HCT116 (cell line): Measurements from ENCODE around the gene FHDC1. TPM values are rescaled to one million over a fixed set of nuclear protein-coding genes. Genes with fewer than 3 reads are reported as not detected.

Experiments used
- ATAC-seq: fragments of 200-7000 bp; cut with Tn5 transposase; 2 replicates; pipeline ENCODE4 v1.9.1; 2020; ENCODE audit warnings: mild to moderate bottlenecking, moderate library complexity
- BruUV-seq: library from RNA; stranded (reverse); fragments of 400-500 nt; replicated peaks from 2 replicates; lab custom pipeline; 2021; lab: Mats Ljungman, UMichigan
- CTCF ChIA-PET: fragments of 300-600 bp; sonication (Branson Sonifier 250); formaldehyde crosslinking; loops from one replicate; lab custom pipeline; 2021; ENCODE audit warnings: antibody characterized with exemption; lab: Charles Lee
- POLR2A ChIA-PET: fragments of 300-600, 350-600 bp; sonication (Branson Sonifier 250); formaldehyde crosslinking; loops from one replicate; lab custom pipeline; 2021; ENCODE audit warnings: antibody characterized with exemption; lab: Charles Lee
- RAD21 ChIA-PET, 2 experiments: fragments of 300-600 bp; sonication (Branson Sonifier 250); formaldehyde crosslinking; loops; one replicate each; lab custom pipeline; 2023; ENCODE audit warnings: low total read pairs in 2 of 2; ENCODE audit not compliant: uncharacterized antibody in 2 of 2, unreplicated experiment in 2 of 2, low non-redundant PET in 1 of 2; lab: Charles Lee
- DNase-seq: peaks from one replicate; pipeline ENCODE4 v3.0.0-alpha.2; 2010; ENCODE audit warnings: low read depth, low spot score
- H2AFZ ChIP-seq: fragments of 200-600 bp; shearing (Covaris generic), sonication (generic); 2 replicates; pipeline ENCODE4 v1.6.1; 2017; ENCODE audit warnings: low read depth, mixed run types, mixed read lengths, antibody characterized with exemption, low read length; ENCODE audit not compliant: poor library complexity, severe bottlenecking
- H3K27ac ChIP-seq: 2 replicates; pipeline ENCODE4 v1.5.1; 2012; ENCODE audit warnings: low read depth, low read length
- H3K27me3 ChIP-seq: fragments of 200-600 bp; sonication (generic); 2 replicates; pipeline ENCODE4 v1.6.1; 2016; ENCODE audit warnings: mixed run types, low read length, mixed read lengths; ENCODE audit not compliant: insufficient read depth
- H3K36me3 ChIP-seq, 2 experiments: fragments of 200-500 bp in 1 of 2; fragments of 200-600 bp in 1 of 2; sonication (Bioruptor generic) in 1 of 2; sonication (generic) in 1 of 2; 2 replicates each; pipeline versions ENCODE4 v1.5.1 to v1.6.1; 2014 to 2016; ENCODE audit warnings: low read length in 2 of 2, inconsistent platforms in 1 of 2, mixed read lengths in 1 of 2, mixed run types in 1 of 2; ENCODE audit not compliant: insufficient read depth in 2 of 2, control insufficient read depth in 1 of 2
- H3K4me1 ChIP-seq, 2 experiments: fragments of 200-600 bp in 1 of 2; sonication (generic) in 1 of 2; 2 replicates each; pipeline versions ENCODE4 v1.5.1 to v1.6.1; 2012 to 2017; ENCODE audit warnings: low read length in 2 of 2, inconsistent platforms in 1 of 2, mild to moderate bottlenecking in 1 of 2, mixed read lengths in 1 of 2, mixed run types in 1 of 2, moderate library complexity in 1 of 2; ENCODE audit not compliant: insufficient read depth in 2 of 2, control insufficient read depth in 1 of 2
- H3K4me2 ChIP-seq: fragments of 200-600 bp; sonication (generic); 2 replicates; pipeline ENCODE4 v1.6.1; 2017; ENCODE audit warnings: mixed run types, low read length, mixed read lengths
- H3K4me3 ChIP-seq, 2 experiments: fragments of 200-600 bp in 1 of 2; sonication (generic) in 1 of 2; replicated peaks in 1 of 2; 2 replicates each; pipeline ENCODE4 v1.5.1; 2011 to 2016; ENCODE audit warnings: low read length in 2 of 2, control low read depth in 1 of 2, low read depth in 1 of 2, mild to moderate bottlenecking in 1 of 2, mixed read lengths in 1 of 2, mixed run types in 1 of 2
- H3K79me2 ChIP-seq: fragments of 200-600 bp; sonication (generic); 2 replicates; pipeline ENCODE4 v1.6.1; 2017; ENCODE audit warnings: mild to moderate bottlenecking, mixed run types, low read length, moderate library complexity, mixed read lengths; ENCODE audit not compliant: insufficient read depth
- H3K9ac ChIP-seq: fragments of 200-600 bp; sonication (generic); 2 replicates; pipeline ENCODE4 v1.6.1; 2016; ENCODE audit warnings: low read length, mixed read lengths
- H3K9me2 ChIP-seq: fragments of 200-600 bp; sonication (generic), shearing (Covaris generic); 2 replicates; pipeline ENCODE4 v1.6.1; 2017; ENCODE audit warnings: mixed run types, mild to moderate bottlenecking, moderate library complexity; ENCODE audit not compliant: insufficient read depth
- H3K9me3 ChIP-seq, 2 experiments: fragments of 200-500 bp in 1 of 2; fragments of 200-600 bp in 1 of 2; sonication (Bioruptor generic) in 1 of 2; sonication (generic) in 1 of 2; 2 replicates each; pipeline ENCODE4 v1.6.1; 2014 to 2017; ENCODE audit warnings: low read length in 2 of 2, mixed read lengths in 2 of 2, inconsistent platforms in 1 of 2, low read depth in 1 of 2, mild to moderate bottlenecking in 1 of 2, mixed run types in 1 of 2, moderate library complexity in 1 of 2; ENCODE audit not compliant: control insufficient read depth in 1 of 2, insufficient read depth in 1 of 2
- H4K20me1 ChIP-seq: fragments of 200-600 bp; sonication (generic), shearing (Covaris generic); 2 replicates; pipeline ENCODE4 v1.6.1; 2017; ENCODE audit warnings: mixed run types, mild to moderate bottlenecking, moderate library complexity; ENCODE audit not compliant: insufficient read depth
- CBX3 ChIP-seq: IDR thresholded peaks from 2 replicates; pipeline ENCODE4 v1.6.1; 2012; ENCODE audit warnings: low read depth
- CTCF ChIP-seq, 3 experiments: fragments of 200-600 bp in 1 of 3; sonication (generic) in 1 of 3; IDR thresholded peaks in 2 of 3; conservative IDR thresholded peaks in 1 of 3; 2 replicates each; pipeline ENCODE4 v1.5.1; 2012 to 2017; ENCODE audit warnings: low read depth in 2 of 3, low read length in 2 of 3, antibody characterized with exemption in 1 of 3, borderline replicate concordance in 1 of 3, control low read depth in 1 of 3, mild to moderate bottlenecking in 1 of 3, mixed read lengths in 1 of 3, mixed run types in 1 of 3, moderate library complexity in 1 of 3; ENCODE audit not compliant: insufficient read depth in 1 of 3
- EGR1 ChIP-seq: IDR thresholded peaks from 2 replicates; pipeline ENCODE4 v1.6.1; 2012; ENCODE audit warnings: low read depth
- ELF1 ChIP-seq: IDR thresholded peaks from 2 replicates; pipeline ENCODE4 v1.6.1; 2012; ENCODE audit warnings: low read depth, borderline replicate concordance
- EZH2 ChIP-seq: fragments of 200-600 bp; sonication (generic); IDR thresholded peaks from 2 replicates; pipeline ENCODE4 v1.6.1; 2017; ENCODE audit warnings: antibody characterized with exemption, mixed run types
- EZH2phosphoT487 ChIP-seq: fragments of 200-600 bp; IDR thresholded peaks from 2 replicates; pipeline ENCODE4 v1.6.1; 2018; ENCODE audit warnings: antibody characterized with exemption, borderline replicate concordance
- FOSL1 ChIP-seq: IDR thresholded peaks from 2 replicates; pipeline ENCODE4 v1.6.1; 2012; ENCODE audit warnings: low read depth
- JUND ChIP-seq: IDR thresholded peaks from 2 replicates; pipeline ENCODE4 v1.6.1; 2012
- MAX ChIP-seq: IDR thresholded peaks from 2 replicates; pipeline ENCODE4 v1.6.1; 2012
- POLR2A ChIP-seq: IDR thresholded peaks from 2 replicates; pipeline ENCODE4 v1.7.0; 2011; ENCODE audit warnings: borderline replicate concordance; ENCODE audit not compliant: insufficient read depth, insufficient read length; ENCODE audit errors: extremely low read depth
- SP1 ChIP-seq: IDR thresholded peaks from 2 replicates; pipeline ENCODE4 v1.6.1; 2012; ENCODE audit warnings: low read depth
- SRF ChIP-seq: IDR thresholded peaks from 2 replicates; pipeline ENCODE4 v1.6.1; 2012; ENCODE audit warnings: low read depth
- TCF7L2 ChIP-seq: IDR thresholded peaks from 2 replicates; pipeline ENCODE4 v1.7.0; 2011; ENCODE audit warnings: borderline replicate concordance, inconsistent platforms; ENCODE audit not compliant: insufficient read depth, insufficient read length; ENCODE audit errors: extremely low read depth
- YY1 ChIP-seq: IDR thresholded peaks from 2 replicates; pipeline ENCODE4 v1.6.1; 2011; ENCODE audit warnings: low read length, low read depth, moderate library complexity, mild to moderate bottlenecking; ENCODE audit not compliant: insufficient replicate concordance; ENCODE audit errors: extremely low read depth
- intact Hi-C: fragments of 100-400 bp; cut with micrococcal nuclease; formaldehyde crosslinking; loops from 2 replicates; pipeline ENCODE4 v1.10.0; 2022
- total RNA-seq: library from RNA; stranded (reverse); gene quantifications from one replicate; pipeline ENCODE4 v1.2.1, GENCODE V29; 2021; ENCODE audit not compliant: unreplicated experiment

FHDC1 gene
- total RNA-seq, 1 experiment from 2014 or later = 1.8 TPM

- RAD21 ChIA-PET = no interaction called here
- DNase-seq (no peak), ATAC-seq (no peak)
- H3K9ac ChIP-seq = no peak overlapping the region
- CTCF ChIA-PET = no interaction called here
- POLR2A ChIA-PET = no interaction called here
- H4K20me1 ChIP-seq = no peaks in the 10 kb centered on the region
- no peaks in the 10 kb centered on the region for H3K27me3 ChIP-seq
- intact Hi-C loops = no loop called here
- H3K4me2 ChIP-seq = no peak overlapping the region
- BruUV-seq = no TSS peak
- H3K9me3 ChIP-seq = no peaks in the 10 kb centered on the region
- H3K36me3 ChIP-seq = no peaks in the 10 kb centered on the region
- TF ChIP-seq EZH2phosphoT487 = no peak
- no peak for TF ChIP-seq MAX
- no peak for TF ChIP-seq FOSL1
- no peak for TF ChIP-seq ELF1
- TF ChIP-seq TCF7L2 = no peak
- no peak for TF ChIP-seq POLR2A
- TF ChIP-seq EGR1 = no peak
- no peak for TF ChIP-seq SRF
- TF ChIP-seq SP1 = no peak
- no peak for TF ChIP-seq JUND
- TF ChIP-seq CTCF (IDR thresholded peaks at IDR 0.05 in 2 of 3, conservative IDR thresholded peaks at IDR 0.05 in 1 of 3; ENCODE audit: borderline replicate concordance in 1 of 3, insufficient read depth in 1 of 3, low read depth in 2 of 3, low read length in 2 of 3) = no peak
- TF ChIP-seq CBX3 = no peak
- no peak for TF ChIP-seq EZH2
- no peak for TF ChIP-seq YY1
- H3K4me3 ChIP-seq = no peak overlapping the region
- H3K79me2 ChIP-seq = no peaks in the 10 kb centered on the region
- no peak overlapping the region for H2AFZ ChIP-seq
- no peaks in the 10 kb centered on the region for H3K4me1 ChIP-seq
- H3K9me2 ChIP-seq = no peaks in the 10 kb centered on the region
- H3K27ac ChIP-seq = no peak overlapping the region
Observed at GRCh38 chr4:152946446-152946845, 10.3 kb downstream of the FHDC1 start.
